NCI-H748 (cell line): ENCODE results near the gene STPG3.

Experiments
- DNase-seq: peaks from one replicate; lab custom pipeline; 2025; ENCODE audit not compliant: unreplicated experiment; lab: John Stamatoyannopoulos, UW

STPG3 gene

GRCh38 chr9:137264067-137264466, 13.0 kb downstream of the STPG3 start:
- DNase-seq = no peak

- no peak for DNase-seq
These were observed 14.5 kb downstream of the STPG3 start for GRCh38 chr9:137265496-137266161.

GRCh38 chr9:137266162-137266527, 15.1 kb downstream of the STPG3 start:
- no peak for DNase-seq

DNA sequence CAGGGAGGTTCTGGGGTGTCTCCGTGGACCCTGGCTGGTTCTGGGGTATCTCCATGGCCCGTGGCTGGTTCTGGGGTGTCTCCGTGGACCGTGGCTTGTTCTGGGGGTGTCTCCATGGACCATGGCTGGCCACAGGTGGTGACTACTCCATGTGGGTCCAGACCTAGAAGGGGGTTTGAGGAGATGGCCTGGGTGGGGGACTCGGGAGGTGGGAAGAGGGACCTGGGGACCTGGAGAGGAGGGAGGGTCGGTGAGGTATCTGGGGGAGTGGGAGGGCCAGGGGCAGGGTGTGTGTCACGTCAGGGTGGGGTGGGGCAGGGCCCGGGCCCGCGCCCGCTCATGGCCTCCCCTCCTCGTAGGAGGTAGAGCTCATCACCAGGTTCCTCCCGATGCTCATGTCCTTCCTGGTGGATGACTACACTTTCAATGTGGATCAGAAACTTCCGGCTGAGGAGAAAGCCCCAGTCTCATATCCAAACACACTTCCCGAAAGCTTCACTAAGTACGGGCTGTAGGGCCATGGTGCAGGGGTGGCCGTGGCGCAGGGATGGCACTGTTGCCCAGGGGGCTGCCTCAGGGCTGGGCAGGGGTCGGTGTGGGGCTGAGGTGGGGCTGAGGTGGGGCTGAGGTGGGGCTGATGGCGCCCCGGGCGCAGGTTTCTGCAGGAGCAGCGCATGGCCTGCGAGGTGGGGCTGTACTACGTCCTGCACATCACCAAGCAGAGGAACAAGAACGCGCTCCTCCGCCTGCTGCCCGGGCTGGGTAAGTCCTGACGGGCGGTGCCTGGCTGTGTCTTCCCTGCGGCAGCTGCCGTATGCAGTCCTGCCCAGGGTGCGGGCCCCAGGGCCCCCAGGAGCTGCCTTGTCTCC, 15.7 kb downstream of the STPG3 start:
- DNase-seq = no peak

GRCh38 chr9:137267933-137268355, 16.9 kb downstream of the STPG3 start:
- no peak for DNase-seq

- no peak for DNase-seq
These were observed 17.6 kb downstream of the STPG3 start for GRCh38 chr9:137268538-137269201.

DNA sequence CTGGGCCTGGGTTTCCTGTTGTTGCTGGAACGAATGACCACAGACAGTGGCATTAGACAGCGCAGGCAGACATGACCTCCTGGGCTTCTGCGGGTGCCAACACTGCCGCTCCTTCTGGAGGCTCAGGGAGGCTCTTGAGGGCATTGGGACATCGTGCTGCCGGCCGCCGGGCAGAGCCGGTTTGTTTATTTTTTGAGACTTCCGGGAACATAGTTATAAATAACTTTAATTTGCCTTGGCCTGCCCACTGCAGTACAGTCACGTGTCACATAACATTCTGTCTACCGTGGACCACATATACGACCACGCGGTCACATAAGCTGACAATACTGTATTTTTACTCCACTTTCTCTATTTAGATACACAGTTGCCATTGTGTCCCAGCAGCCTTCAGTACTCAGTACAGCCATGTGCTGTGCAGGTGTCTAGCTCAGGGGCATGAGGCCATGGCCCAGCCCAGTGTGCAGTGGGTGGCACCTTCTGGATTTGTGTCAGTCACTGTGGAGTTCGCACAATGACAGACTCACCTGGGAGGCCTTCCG, 18.2 kb downstream of the STPG3 start:
- DNase-seq = no peak

DNA sequence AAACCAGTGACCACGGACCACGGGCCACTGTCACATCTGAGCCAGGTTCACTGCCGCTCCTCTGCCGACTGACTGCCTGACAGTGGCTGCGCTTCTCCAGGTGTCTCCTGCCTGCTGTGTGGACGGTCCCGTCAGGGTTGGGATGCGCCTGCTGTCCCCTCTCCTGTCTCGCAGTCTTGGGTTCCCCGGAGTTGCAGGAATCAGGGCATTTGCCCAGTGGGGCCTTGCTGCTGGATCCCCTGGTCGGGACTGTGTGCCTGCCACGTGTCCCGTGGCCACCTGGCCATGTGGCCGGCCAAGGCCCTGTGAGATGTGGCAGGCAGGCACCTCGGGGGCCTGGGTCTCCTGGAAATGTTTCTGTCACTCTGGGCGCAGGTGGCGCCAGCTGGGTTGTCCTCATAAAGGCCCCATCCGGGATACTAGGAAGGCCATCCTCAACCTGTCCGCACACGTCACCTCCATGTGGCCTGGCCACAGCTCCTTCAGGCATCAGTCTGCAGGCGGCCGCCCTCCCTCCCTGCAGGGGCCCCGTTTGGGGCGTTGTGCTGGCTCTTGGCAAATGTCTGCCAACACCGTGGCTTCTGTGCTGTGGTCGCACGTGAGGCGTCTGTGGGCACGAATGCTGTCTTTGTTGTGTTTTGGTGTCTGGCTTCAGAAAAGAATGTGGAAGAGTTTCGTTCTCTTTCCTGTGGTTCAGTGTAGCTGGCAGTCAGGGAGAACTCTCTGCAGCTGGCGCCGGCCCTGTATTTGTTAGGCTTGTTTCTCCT, 20.0 kb downstream of the STPG3 start:
- DNase-seq = no peak

- no peak for DNase-seq
These were observed 20.6 kb downstream of the STPG3 start for GRCh38 chr9:137271696-137272076.

GRCh38 chr9:137272241-137273094, 21.4 kb downstream of the STPG3 start:
- no peak for DNase-seq

GRCh38 chr9:137273095-137273490, 22.0 kb downstream of the STPG3 start:
- no peak for DNase-seq

DNA sequence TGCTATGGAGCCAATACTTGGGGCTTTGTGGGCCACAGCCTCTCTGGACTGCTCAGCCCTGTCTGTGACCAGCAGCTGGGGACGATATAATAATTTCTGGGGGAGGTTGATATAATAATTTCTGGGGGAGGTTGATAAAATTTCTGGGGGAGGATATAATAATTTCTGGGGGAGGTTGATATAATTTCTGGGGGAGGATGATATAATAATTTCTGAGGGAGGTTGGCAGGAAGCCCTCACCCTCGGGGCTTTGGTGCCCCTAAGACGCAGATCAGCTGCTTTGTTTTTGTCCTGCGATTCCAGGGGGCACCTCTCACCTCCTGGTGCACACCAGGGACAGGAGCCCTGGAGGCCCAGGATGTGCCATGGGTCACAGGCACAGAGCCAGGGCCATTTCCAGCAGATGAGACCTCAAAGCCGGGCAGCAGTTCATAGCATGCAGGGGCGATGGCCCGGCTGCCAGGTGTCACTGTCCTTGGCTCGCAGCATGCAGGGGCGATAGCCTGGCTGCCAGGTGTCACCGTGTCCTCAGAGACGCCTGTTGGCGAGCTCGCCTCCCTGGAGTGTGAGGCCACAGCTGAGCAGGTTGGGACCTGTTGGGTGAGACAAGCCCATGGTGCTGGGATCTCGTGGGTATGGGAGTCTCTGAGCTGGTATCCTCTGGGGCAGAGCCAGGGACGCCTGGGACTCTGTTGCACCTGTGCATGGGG, 22.7 kb downstream of the STPG3 start:
- DNase-seq = no peak

GRCh38 chr9:137275203-137275587, 24.1 kb downstream of the STPG3 start:
- DNase-seq = no peak

DNA sequence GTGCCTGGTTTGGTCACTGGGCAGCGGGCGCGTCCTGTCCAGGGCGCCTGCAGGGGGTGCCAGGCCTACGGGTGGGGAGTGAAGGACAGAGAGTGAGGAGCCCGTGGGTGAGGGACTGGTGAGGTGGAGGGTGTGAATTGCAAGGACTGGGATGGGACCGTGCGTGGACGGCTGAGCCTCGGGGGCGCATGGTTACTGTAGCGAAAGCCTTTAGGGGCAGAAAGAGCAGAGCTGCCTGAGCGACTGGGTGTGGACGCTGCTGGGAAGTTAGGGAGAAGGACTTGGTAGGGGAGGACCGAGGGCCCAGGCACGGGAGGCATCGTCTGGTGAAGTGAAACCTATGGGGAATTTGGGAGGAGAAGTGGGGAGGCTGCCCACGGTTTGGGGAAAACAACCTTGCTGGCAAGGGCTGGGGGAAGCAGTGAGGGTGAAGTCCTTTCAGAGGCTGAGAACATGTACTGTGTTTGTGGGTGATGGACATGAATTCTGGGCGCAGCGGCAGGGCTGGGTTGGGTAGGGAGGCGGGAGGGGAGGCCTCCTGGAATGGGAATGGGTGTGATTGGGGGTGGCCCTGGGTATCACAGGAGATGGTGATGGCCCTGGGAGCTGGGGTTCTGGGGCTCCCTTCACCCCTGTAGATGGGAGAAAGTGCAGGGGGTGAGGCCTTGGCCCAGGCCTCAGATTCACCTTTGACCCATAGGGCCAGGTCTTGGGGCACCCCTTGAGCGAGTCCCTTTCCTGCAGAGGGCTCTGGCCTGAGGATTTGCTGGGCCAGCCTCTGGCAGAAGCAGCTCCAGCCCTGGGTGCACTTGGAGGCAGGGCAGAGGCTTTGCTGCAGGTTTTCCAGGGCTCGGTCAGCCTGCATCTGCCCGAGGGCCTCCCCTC, 24.7 kb downstream of the STPG3 start:
- no peak for DNase-seq

DNA sequence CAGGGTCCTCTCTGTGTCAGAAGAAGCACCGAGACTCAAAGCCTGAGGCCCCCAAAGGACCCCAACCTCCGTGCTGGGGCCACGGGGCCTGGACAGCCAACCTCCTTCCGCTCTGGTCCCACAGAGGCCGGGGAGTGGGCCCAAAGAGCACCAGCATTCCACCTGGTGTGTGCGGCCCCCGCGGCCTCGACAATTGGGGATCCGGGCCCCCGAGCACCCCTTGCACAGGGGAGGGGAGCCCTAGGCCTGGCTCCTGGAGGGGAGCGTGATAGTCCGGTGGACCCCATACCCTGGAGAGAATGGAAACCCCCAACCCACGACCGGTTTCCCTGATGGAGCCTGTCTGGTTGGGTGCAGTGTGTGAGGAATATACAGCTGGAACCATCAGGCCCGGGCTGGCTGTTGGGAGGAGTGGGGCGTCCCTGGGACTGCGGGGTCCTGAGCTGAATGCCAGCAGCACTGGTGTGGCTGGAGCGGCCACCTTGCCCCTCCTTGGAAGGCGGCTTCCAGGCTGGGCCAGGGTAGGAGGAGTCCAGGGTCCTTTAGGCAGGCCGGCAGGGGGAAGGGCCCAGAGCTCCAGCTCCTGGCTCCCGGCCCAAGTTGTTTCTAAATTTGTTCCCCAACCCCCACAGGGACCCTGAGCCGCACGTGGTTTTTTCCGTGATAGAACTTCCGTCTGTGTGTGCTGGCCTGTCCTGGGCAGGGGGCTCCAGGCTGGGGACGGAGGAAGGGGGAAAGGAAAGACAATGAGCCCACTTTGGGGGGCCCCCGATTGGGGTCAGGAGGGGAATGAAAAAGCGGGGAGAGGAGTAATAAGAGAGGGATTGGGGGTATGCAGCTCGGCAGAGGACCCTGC, 25.6 kb downstream of the STPG3 start:
- no peak for DNase-seq

GRCh38 chr9:137277329-137278041, 26.4 kb downstream of the STPG3 start, which contains the start of gene TOR4A:
Gene TOR4A (plus strand): TSS chr9:137277726. CDS start chr9:137278690, 964 bp downstream.
- DNase-seq = no peak
